ENCODE results near the gene KIF21A.

Gene KIF21A

GRCh38 chr12:39378341-39378740, 64.6 kb downstream of the KIF21A start:
- H3K4me1 Mint-ChIP-seq (ENCODE audit: low read depth), result no peaks in the 10 kb centered on the region
- H3K27ac Mint-ChIP-seq, result no peak overlapping the region
- H3K9me3 Mint-ChIP-seq (ENCODE audit: low read depth), result no peaks in the 10 kb centered on the region
- H3K36me3 Mint-ChIP-seq, result no peaks in the 10 kb centered on the region
- H3K27me3 Mint-ChIP-seq, result no peaks in the 10 kb centered on the region
- H3K4me3 Mint-ChIP-seq, result no peak overlapping the region

- Mint-ChIP-seq H3K27me3 (no peaks in the 10 kb centered on the region), H3K27ac (no peak overlapping the region), H3K4me1 (ENCODE audit: low read depth) (peaks cover 8% of the 10 kb centered on the region), H3K4me3 (no peak overlapping the region), H3K9me3 (ENCODE audit: low read depth) (peaks cover 2% of the 10 kb centered on the region), H3K36me3 (peaks cover 6% of the 10 kb centered on the region)
Observed at GRCh38 chr12:39375206-39375808, 67.6 kb downstream of the KIF21A start.

- peaks cover 8% of the 10 kb centered on the region for H3K4me1 Mint-ChIP-seq (ENCODE audit: low read depth)
- H3K9me3 Mint-ChIP-seq (ENCODE audit: low read depth), result peaks cover 2% of the 10 kb centered on the region
- no peak overlapping the region for H3K4me3 Mint-ChIP-seq
- peaks cover 13% of the 10 kb centered on the region for H3K36me3 Mint-ChIP-seq
- peak overlapping the region; percentile 17 for H3K27ac Mint-ChIP-seq
- H3K27me3 Mint-ChIP-seq, result no peaks in the 10 kb centered on the region
Observed at GRCh38 chr12:39372929-39373328, 70.0 kb downstream of the KIF21A start.

- H3K4me3 Mint-ChIP-seq, result no peak overlapping the region
Observed at GRCh38 chr12:39372204-39372925, 70.6 kb downstream of the KIF21A start.

DNA sequence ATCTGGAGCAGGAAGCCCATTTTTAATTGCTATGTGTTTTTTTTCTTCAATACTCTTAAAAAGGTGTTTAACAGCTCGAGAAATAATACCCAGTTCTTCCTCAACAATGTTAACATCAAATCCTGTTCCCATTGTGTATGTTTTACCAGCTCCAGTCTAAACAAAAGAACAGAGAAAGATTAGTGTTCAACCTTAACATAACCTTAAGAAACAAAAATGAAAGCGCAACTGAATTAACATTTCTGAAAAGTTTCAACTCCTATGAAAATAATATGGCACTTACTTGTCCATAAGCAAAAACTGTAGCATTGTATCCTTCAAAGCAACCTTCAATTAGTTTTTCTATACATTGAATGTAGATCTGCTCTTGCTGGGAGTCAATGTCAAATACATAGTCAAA, 73.2 kb downstream of the KIF21A start:
- Mint-ChIP-seq H3K4me1 (ENCODE audit: low read depth) (peaks cover 8% of the 10 kb centered on the region), H3K36me3 (peaks cover 17% of the 10 kb centered on the region), H3K4me3 (no peak overlapping the region), H3K27me3 (no peaks in the 10 kb centered on the region), H3K27ac (no peak overlapping the region), H3K9me3 (ENCODE audit: low read depth) (peaks cover 2% of the 10 kb centered on the region)

More at GRCh38 chr12:39372204-39372925, 70.6 kb downstream of the KIF21A start:
- Mint-ChIP-seq H3K4me1 (ENCODE audit: low read depth) (peaks cover 8% of the 10 kb centered on the region), H3K27me3 (no peaks in the 10 kb centered on the region), H3K9me3 (ENCODE audit: low read depth) (peaks cover 2% of the 10 kb centered on the region), H3K27ac (no peak overlapping the region), H3K36me3 (peaks cover 13% of the 10 kb centered on the region)

DNA sequence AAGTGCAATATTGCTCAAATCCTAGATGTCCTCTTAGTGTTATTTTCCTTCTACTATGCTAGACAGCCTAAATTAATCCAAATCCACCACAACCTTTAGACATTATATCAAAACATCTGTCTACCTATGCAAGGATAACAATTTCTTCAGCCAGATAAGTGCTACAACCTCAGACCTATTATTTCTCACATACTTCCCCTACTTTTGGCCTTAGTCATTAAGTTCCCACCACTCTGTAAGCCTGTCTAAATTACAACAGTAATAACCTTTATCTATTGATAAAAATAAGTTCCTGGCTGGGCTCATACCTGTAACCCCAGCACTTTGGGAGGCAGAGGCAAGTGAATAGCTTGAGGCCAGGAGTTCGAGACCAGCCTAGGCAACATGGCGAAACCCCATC, 74.0 kb downstream of the KIF21A start:
- Mint-ChIP-seq H3K36me3 (peaks cover 20% of the 10 kb centered on the region), H3K4me1 (ENCODE audit: low read depth) (peaks cover 8% of the 10 kb centered on the region), H3K27me3 (no peaks in the 10 kb centered on the region), H3K27ac (no peak overlapping the region), H3K9me3 (ENCODE audit: low read depth) (peaks cover 2% of the 10 kb centered on the region), H3K4me3 (no peak overlapping the region)

DNA sequence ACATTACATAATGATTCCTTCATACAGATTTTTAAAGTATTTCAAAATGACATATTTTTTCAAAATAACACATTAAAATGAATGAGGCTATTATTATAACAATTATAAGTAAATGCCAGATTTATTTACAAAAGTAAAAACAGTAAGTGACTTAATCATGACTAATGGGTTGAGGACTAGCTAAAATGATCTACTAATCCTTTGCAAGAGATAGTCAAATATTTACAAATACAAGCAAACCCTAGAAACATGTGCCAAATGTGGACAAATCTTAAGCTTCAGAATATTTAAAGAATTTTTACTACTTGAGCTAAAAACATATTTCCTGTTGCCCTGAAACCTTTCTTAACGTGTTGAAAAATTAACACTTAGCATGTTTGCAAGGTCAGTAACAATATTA, 74.8 kb downstream of the KIF21A start:
- Mint-ChIP-seq H3K4me3 (no peak overlapping the region), H3K36me3 (peaks cover 22% of the 10 kb centered on the region), H3K27me3 (no peaks in the 10 kb centered on the region), H3K4me1 (ENCODE audit: low read depth) (peaks cover 5% of the 10 kb centered on the region), H3K9me3 (ENCODE audit: low read depth) (peaks cover 2% of the 10 kb centered on the region), H3K27ac (no peak overlapping the region)

DNA sequence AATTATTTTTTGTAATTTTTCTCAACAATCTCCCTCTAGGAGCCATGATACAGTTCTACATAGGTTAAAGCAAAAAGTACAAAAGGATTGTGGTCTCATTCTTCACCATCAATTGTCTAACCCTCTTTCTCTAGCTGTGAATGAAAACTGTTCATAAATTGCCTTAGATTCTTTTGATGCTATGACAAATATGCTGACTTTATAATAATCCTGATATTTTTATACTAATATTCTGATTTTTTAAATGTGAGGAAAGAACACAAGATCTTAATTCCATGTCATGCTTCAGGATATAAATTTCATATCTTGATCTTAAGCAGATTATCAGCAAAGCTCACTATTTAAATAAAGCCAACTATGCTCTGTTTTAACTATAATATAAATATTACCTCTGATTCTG, 75.4 kb downstream of the KIF21A start:
- H3K36me3 Mint-ChIP-seq, result peaks cover 19% of the 10 kb centered on the region
- H3K4me3 Mint-ChIP-seq, result no peak overlapping the region
- no peak overlapping the region for H3K27ac Mint-ChIP-seq
- H3K9me3 Mint-ChIP-seq (ENCODE audit: low read depth), result peaks cover 2% of the 10 kb centered on the region
- H3K4me1 Mint-ChIP-seq (ENCODE audit: low read depth), result no peaks in the 10 kb centered on the region
- no peaks in the 10 kb centered on the region for H3K27me3 Mint-ChIP-seq

- Mint-ChIP-seq H3K4me1 (ENCODE audit: low read depth) (no peaks in the 10 kb centered on the region), H3K27ac (no peak overlapping the region), H3K27me3 (no peaks in the 10 kb centered on the region), H3K36me3 (peaks cover 27% of the 10 kb centered on the region), H3K4me3 (no peak overlapping the region), H3K9me3 (ENCODE audit: low read depth) (no peaks in the 10 kb centered on the region)
Observed at GRCh38 chr12:39365364-39366001, 77.4 kb downstream of the KIF21A start.

GRCh38 chr12:39364196-39364595, 78.7 kb downstream of the KIF21A start:
- Mint-ChIP-seq H3K4me3 (no peak overlapping the region), H3K36me3 (peaks cover 23% of the 10 kb centered on the region), H3K4me1 (ENCODE audit: low read depth) (no peaks in the 10 kb centered on the region), H3K9me3 (ENCODE audit: low read depth) (no peaks in the 10 kb centered on the region), H3K27me3 (no peaks in the 10 kb centered on the region), H3K27ac (no peak overlapping the region)

GRCh38 chr12:39359645-39360044, 83.3 kb downstream of the KIF21A start:
- Mint-ChIP-seq H3K4me3 (no peak overlapping the region), H3K27me3 (no peaks in the 10 kb centered on the region), H3K4me1 (ENCODE audit: low read depth) (no peaks in the 10 kb centered on the region), H3K27ac (no peak overlapping the region), H3K9me3 (ENCODE audit: low read depth) (no peaks in the 10 kb centered on the region), H3K36me3 (peaks cover 47% of the 10 kb centered on the region)

- no peak overlapping the region for H3K4me3 Mint-ChIP-seq
- H3K27me3 Mint-ChIP-seq, result no peaks in the 10 kb centered on the region
- H3K36me3 Mint-ChIP-seq, result peaks cover 46% of the 10 kb centered on the region
- H3K27ac Mint-ChIP-seq, result no peak overlapping the region
- H3K4me1 Mint-ChIP-seq (ENCODE audit: low read depth), result no peaks in the 10 kb centered on the region
- no peaks in the 10 kb centered on the region for H3K9me3 Mint-ChIP-seq (ENCODE audit: low read depth)
Observed at GRCh38 chr12:39357041-39357440, 85.9 kb downstream of the KIF21A start.

- no peaks in the 10 kb centered on the region for H3K4me1 Mint-ChIP-seq (ENCODE audit: low read depth)
- no peak overlapping the region for H3K4me3 Mint-ChIP-seq
- H3K27me3 Mint-ChIP-seq, result no peaks in the 10 kb centered on the region
- no peak overlapping the region for H3K27ac Mint-ChIP-seq
- peaks cover 47% of the 10 kb centered on the region for H3K36me3 Mint-ChIP-seq
- no peaks in the 10 kb centered on the region for H3K9me3 Mint-ChIP-seq (ENCODE audit: low read depth)
Observed at GRCh38 chr12:39355841-39356240, 87.1 kb downstream of the KIF21A start.

DNA sequence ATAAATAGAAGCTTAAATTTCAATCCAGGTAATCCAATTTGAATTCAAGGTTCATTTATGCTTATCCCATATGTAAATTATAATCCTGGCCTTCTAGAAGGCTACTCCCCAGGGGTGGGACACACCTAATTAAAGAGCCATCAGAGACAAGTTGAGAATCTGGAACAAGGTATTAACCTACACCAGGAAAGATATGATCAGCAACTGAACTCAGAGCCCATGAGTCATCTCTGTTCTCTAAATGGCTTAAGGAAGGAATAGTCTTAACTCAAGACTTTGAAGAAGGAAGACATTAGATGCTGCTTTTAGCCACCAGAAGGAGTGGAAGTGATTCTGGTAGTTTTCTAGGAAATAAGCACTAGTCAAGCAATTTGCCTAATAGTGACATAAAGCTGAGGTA, 88.0 kb downstream of the KIF21A start:
- Mint-ChIP-seq H3K36me3 (peaks cover 46% of the 10 kb centered on the region), H3K9me3 (ENCODE audit: low read depth) (no peaks in the 10 kb centered on the region), H3K27me3 (no peaks in the 10 kb centered on the region), H3K27ac (no peak overlapping the region), H3K4me1 (ENCODE audit: low read depth) (no peaks in the 10 kb centered on the region), H3K4me3 (no peak overlapping the region)

DNA sequence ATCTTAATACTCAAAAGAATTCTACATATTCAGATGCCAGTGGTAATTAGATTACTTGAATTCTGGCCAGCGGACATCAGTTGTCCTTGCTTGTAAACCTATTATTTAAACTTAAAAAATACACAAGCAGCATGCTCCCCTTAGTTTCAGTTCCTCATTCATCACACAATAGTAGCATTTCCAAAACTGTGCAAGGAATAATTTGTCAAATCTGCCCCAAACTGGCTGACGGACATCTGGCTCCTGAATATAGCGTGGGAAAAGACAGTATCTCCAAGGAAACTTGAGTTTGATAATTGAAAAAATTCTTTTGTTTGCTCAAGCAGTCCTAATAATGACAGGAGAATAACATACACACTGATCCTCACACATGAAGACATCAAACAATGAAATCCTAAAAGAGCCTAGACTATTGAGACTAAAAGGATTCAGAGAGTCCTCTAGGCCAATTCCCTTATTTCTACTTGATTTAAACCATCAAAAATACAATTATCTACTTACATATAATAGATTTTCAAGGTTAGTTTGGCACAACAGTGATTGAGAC, 90.4 kb downstream of the KIF21A start:
- Mint-ChIP-seq H3K27me3 (no peaks in the 10 kb centered on the region), H3K4me1 (ENCODE audit: low read depth) (no peaks in the 10 kb centered on the region), H3K27ac (no peak overlapping the region), H3K4me3 (no peak overlapping the region), H3K9me3 (ENCODE audit: low read depth) (no peaks in the 10 kb centered on the region), H3K36me3 (peaks cover 46% of the 10 kb centered on the region)
